Measurements from ENCODE around the gene KAT8. TPM values are rescaled to one million over a fixed set of nuclear protein-coding genes. Genes with fewer than 3 reads are reported as not detected.
A peak's percentile ranks its signal among the peaks of the same experiment; 100 is the strongest.

Gene KAT8
- total and polyA plus RNA-seq, 9 of the 15 experiments (the other 6 are each of a cell fraction or from before 2014, with no cell fraction given): 10.0 to 98.5 (median 76.4) TPM

GRCh38 chr16:31077024-31077423 is 40.4 kb upstream of the KAT8 start:
- Histone ChIP-seq H3K27me3 (ENCODE audit: control insufficient read depth in 2 of 2, insufficient read depth in 2 of 2, low read length in 2 of 2) (no peaks in the 10 kb centered on the region), H3K4me2 (ENCODE audit: insufficient read depth, low read length) (no peak overlapping the region), H3K27ac (ENCODE audit: extremely low read depth, low read depth, low read length) (no peak overlapping the region), H3K9ac (ENCODE audit: insufficient read depth in 1 of 2, low read depth in 2 of 2, low read length in 2 of 2) (0 out of 4 replicates have a peak overlapping the region, but pooled peaks of 1 of the 2 experiments have one; percentile 39), H3K4me1 (replicated peaks in 1 of 2; ENCODE audit: control insufficient read depth in 2 of 2, insufficient read depth in 2 of 2, low read length in 2 of 2) (peaks cover 6 to 57% of the 10 kb centered on the region in 2 experiments; a peak in 4 of 5 replicates), H2AFZ (ENCODE audit: low read depth, low read length) (no peak overlapping the region), H3K9me3 (replicated peaks; ENCODE audit: control insufficient read depth, insufficient read depth, low read depth, low read length) (no peaks in the 10 kb centered on the region), H4K20me1 (replicated peaks; ENCODE audit: control insufficient read depth, insufficient read depth, low read length) (peaks cover under 1% of the 10 kb centered on the region; the same call in 1 of the 2 replicates), H3K9me1 (ENCODE audit: control insufficient read depth, insufficient read depth, low read length) (no peaks in the 10 kb centered on the region), H3K79me2 (ENCODE audit: control insufficient read depth, insufficient read depth, low read length) (peaks cover 55% of the 10 kb centered on the region), H3K36me3 (ENCODE audit: control insufficient read depth, insufficient read depth, low read length) (peaks cover 62% of the 10 kb centered on the region), H3K4me3 (no peak overlapping the region)
- BruUV-seq (replicated peaks): no TSS peak
- DNase-seq (ENCODE audit: extremely low read depth in 1 of 4, low spot score in 3 of 4): no peak
- in situ Hi-C loops (cut with MboI): no loop called here
- 97% methylated on average over 12 of the region's 13 CpGs for WGBS (ENCODE audit: insufficient coverage, low coverage, missing lambda C conversion rate)
- FAIRE-seq: no peak
- ChIA-PET POLR2A (interaction anchor here (0.6 to 1.7 kb wide), 3 partner anchors 10 to 86 kb away, joined by 3 to 4 read pairs (median 3); no protein-coding TSS in a partner anchor), CTCF (ENCODE audit: low intra/inter-chr PET ratio) (no interaction called here)
- intact Hi-C loops (cut with micrococcal nuclease): no loop called here
- ATAC-seq: no peak
- no peak for TF ChIP-seq NUFIP1 (IDR thresholded peaks at IDR 0.05; ENCODE audit: partially characterized antibody)
- TF ChIP-seq ZMIZ1 (IDR thresholded peaks at IDR 0.05; ENCODE audit: low read depth in 2 of 2, low read length in 2 of 2): no peak
- TF ChIP-seq BACH1 (tag; IDR thresholded peaks at IDR 0.05): no peak
- no peak for TF ChIP-seq U2AF1 (optimal IDR thresholded peaks at IDR 0.05; ENCODE audit: low read depth, low read length)
- TF ChIP-seq MTF1 (CRISPR knock-in tag; IDR thresholded peaks at IDR 0.05; ENCODE audit: borderline replicate concordance): no peak
- no peak for TF ChIP-seq FUS (optimal IDR thresholded peaks at IDR 0.05; ENCODE audit: low read depth, low read length)
- TF ChIP-seq POLR2B (IDR thresholded peaks at IDR 0.05; ENCODE audit: low read depth, partially characterized antibody): no peak
- no peak for TF ChIP-seq PYGO2 (tag; IDR thresholded peaks at IDR 0.05)
- TF ChIP-seq ZHX1 (conservative IDR thresholded peaks at IDR 0.05; ENCODE audit: low read length): no peak
- TF ChIP-seq TFE3 (CRISPR knock-in tag; IDR thresholded peaks at IDR 0.05): no peak
- no peak for TF ChIP-seq PTBP1 (IDR thresholded peaks at IDR 0.05; ENCODE audit: low read depth, low read length)
- no peak for TF ChIP-seq ETV5 (CRISPR knock-in tag; IDR thresholded peaks at IDR 0.05; ENCODE audit: low read depth)
- TF ChIP-seq ZNF395 (CRISPR knock-in tag; IDR thresholded peaks at IDR 0.05): no peak
